Hematopoietic multipotent progenitor cell (in vitro differentiated cells): Measurements from ENCODE around the gene SURF2. TPM values are rescaled to one million over a fixed set of nuclear protein-coding genes. Genes with fewer than 3 reads are reported as not detected.
"Not testable (repeated sequence)": the region's sequence is repeated elsewhere in the genome, so short reads cannot be mapped to it uniquely, and the experiment has no call there.

Experiments
- DNase-seq, 3 donors: peaks; one replicate each; pipeline ENCODE4 v3.0.0-alpha.2; 2011 to 2015; ENCODE audit warnings: low read depth in 2 of 3, low spot score in 2 of 3
- total RNA-seq: library from RNA; depleted of rRNA; stranded (reverse); fragments of >200 nt; gene quantifications from one replicate; pipeline ENCODE4 v1.2.3, GENCODE V29; 2012

SURF2 gene
- total RNA-seq = 11.3 TPM

- DNase-seq = peak; percentile 72 to 78 (median 73)
These were observed at the start of gene SURF2, which contains the start of gene SURF1 for GRCh38 chr9:133356391-133357091. Gene SURF2, plus strand, starts transcription at chr9:133356550. Its CDS starts 43 bp downstream, at chr9:133356593. Gene SURF1, minus strand, starts transcription at chr9:133356487. Its CDS starts 34 bp downstream, at chr9:133356453.

- DNase-seq = no peak
These were observed 49.0 kb upstream of the SURF2 start for GRCh38 chr9:133307301-133307700.

DNA sequence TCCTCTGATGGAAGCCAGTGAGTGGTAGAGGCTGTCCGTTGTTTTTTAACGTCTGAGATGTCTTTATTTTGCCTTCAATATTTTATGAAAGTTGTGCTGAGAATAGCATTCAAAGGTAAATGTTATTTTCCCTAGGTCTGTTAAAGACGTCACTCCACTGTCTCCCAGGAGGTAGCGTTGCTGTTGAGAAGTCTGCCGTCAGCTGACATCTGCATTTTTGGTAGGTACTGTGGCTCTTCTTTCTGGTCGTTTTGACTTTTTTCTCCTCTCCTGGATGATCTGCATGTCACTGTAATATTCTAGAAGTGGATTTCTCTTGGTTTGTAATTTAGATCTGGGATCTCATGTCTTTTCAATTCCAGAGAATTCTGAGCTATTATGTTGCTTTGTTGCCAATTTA is 46.7 kb upstream of the SURF2 start:
- no peak for DNase-seq

GRCh38 chr9:133315997-133316396 is 40.4 kb upstream of the SURF2 start:
- no peak for DNase-seq

DNA sequence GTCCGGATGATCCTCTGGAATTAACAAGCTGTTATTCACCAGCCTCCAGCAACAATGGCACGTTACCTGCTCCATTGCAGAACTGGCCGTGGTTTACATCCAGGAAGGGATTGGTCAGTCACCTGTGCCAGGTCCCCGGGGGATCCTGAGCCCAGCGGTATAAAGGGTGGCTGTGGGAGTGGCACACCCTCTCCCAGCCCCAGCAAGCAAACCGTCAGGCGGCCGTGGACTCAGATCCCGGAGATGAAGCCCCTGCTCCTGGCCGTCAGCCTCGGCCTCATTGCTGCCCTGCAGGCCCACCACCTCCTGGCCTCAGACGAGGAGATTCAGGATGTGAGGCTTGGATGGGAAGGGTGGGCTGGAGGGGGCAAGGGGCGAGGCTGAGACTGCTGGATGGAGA is 38.8 kb upstream of the SURF2 start:
- DNase-seq = not testable (repeated sequence)

DNA sequence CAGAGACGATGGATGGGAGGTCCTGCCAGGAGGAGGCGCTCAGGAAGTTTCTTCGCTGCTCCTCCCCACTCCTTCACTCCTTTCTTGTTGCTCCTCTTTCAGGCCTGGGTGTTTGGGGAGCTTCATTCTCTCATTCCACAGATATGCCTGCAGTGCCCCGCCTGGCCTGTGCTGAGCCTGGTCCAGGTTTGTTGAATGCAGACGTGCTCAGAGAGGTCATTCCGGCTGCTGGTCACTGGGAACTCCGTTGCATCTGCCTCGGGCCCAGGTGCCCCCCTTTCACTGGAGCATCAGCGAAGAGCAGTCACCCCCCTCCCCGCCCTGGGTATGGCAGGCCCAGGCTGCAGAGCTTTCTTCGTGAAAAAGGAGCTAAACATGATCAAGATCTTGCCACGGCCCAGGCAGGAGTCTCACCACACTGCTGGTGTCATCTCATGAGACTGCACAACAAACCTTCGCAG is 35.9 kb upstream of the SURF2 start:
- DNase-seq = no peak

DNA sequence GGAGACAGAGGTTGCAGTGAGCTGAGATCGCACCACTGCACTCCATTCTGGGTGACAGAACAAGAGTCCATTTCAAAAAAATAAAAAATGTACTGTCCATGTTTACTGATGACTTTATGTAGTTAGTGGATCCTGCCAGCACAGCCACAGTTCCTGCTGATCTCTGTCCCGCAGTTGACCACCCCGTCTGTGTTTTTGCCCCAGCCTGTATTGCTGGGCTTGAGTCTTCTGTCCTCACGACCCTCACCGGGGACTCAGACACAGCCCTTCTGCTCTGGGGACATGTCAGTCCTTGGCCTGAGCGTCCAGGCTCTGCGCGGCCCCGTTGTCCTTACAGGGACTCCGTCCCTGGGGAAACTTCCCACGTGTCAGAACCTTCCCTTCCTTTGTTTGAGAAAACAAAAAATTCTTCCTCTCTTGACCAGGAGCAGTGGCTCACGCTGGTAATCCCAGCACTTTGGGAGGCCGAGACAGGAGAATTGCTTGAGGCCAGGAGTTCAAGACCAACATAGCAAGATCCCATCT is 34.9 kb upstream of the SURF2 start:
- no peak for DNase-seq

- DNase-seq = no peak
These were observed 33.6 kb upstream of the SURF2 start for GRCh38 chr9:133322701-133323100.

GRCh38 chr9:133323211-133323610 is 33.1 kb upstream of the SURF2 start:
- DNase-seq = no peak

- no peak for DNase-seq
These were observed 32.2 kb upstream of the SURF2 start for GRCh38 chr9:133323991-133324703.

DNA sequence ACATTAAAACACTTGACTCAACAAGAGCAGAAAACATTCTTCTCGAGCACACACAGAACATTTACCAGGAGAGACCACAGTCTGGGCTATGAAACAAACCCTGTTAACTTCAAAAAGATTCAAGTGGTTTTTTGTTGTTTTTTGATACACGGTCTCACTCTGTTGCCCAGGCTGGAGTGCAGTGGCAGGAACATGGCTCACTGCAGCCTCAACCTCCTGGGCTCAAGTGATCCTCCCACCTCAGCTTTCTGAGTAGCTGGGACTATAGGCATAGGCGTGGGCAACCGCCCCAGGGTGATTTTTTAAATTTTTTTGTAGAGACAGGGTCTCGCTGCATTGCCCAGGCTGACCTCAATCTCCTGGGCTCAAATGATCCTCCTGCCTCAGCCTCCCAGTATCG is 29.3 kb upstream of the SURF2 start:
- DNase-seq = not testable (repeated sequence)

- no peak for DNase-seq
These were observed 28.4 kb upstream of the SURF2 start for GRCh38 chr9:133327834-133328484.

DNA sequence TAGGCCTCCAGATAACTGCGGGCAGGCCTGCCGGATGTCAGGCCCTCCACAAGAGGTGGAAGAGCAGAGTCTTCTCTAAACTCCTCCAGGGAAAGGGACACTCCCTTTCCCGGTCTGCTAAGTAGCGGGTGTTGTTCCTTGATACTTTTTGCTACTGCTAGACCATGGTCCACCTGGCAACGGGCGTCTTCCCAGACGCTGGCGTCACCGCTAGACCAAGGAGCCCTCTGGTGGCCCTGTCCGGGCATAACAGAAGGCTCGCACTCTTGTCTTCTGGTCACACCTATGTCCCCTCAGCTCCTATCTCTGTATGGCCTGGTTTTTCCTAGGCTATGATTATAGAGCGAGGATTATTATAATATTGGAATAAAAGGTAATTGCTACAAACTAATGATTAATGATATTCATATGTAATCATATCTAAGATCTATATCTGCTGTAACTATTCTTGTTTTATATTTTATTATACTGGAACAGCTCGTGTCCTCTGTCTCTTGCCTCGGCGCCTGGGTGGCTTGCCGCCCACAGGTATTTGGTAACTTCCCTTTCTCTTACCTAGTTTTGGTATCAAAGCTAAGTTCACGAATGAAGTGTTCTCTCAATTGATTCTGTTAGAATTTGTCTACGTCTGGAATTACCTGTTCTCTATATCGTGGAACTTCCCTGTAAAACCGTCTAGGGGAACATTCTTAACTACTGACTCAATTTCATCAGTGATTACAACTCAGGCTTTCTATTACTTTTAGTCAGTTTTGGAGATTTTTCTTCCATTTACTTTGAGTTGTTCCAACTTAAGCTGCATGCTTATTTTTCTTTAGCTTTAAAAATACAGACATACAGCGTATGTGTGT is 26.8 kb upstream of the SURF2 start:
- not testable (repeated sequence) for DNase-seq

DNA sequence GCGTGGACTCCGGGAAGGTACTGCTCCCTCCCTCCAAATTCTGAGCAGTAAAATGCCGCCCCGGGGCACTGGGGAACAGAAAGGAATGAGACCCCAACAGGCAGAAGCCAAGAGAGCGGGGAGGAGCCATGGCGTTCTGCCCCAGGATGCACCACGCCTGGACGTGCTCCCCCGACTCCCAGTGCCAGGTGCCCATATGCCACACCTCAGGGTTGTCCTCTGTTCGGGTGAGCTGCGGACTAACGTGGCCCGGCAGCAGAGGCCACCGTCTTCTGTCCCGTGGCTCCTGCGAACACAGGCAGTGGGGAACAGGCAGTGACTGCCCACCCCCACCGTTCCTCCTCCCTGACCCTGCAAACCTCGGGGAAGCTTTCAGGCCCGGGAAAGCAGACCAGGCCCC is 25.1 kb upstream of the SURF2 start:
- no peak for DNase-seq

DNA sequence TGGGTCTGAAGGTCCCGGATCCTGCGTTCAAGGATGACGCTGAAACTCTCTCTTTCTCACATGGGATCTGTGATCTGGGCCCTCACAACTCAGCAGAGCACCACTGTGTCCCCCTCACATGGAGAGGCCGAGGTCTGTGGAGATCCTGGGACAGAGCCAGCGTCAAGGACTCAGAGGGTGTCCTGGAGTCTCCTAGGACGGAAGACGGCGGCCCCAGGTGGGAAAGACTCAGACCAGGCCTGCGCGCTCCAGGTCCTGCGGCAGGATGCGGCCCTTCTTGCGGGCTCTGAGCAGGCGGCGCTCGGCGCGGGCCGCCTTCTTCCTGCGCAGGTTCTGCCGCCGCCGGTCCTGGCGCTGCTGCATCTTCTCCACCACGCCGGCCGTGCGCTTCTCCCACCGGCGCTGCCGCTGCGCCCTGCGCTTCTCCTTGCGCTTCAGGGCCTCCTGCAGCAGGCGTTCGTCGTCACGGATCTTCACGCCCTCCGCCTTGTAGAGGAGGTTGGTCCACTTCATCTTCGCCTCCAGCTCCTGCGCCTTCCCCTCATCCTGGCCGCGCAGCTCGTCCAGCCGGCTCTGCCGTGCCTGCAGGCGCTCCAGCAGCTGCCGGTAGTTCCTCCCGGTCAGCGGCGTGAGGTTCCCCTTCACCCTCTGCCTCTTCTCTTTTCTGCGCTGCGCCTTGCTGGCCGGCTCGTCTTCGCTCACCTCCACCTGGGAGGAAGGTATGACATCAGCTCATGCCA is 24.5 kb upstream of the SURF2 start:
- no peak for DNase-seq

DNA sequence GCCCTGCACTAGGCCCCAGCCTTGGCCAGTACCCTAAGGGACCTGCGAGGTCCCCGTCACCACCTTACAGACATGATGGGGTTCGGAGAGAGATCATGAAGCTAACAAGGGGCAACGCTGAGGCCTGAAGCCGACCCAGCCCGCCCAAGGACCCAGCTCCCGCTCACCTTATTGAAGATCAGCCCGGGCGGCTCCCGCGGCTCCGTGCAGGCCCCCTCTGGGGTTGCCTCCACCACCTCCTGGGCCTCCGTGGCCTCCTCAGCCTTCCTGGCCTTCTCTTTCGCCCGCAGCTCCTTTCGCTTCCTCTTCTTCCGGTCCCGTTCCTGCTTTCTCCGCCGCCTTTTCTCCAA is 24.0 kb upstream of the SURF2 start:
- DNase-seq = no peak

- DNase-seq = no peak
These were observed 23.3 kb upstream of the SURF2 start for GRCh38 chr9:133333011-133333410.

DNA sequence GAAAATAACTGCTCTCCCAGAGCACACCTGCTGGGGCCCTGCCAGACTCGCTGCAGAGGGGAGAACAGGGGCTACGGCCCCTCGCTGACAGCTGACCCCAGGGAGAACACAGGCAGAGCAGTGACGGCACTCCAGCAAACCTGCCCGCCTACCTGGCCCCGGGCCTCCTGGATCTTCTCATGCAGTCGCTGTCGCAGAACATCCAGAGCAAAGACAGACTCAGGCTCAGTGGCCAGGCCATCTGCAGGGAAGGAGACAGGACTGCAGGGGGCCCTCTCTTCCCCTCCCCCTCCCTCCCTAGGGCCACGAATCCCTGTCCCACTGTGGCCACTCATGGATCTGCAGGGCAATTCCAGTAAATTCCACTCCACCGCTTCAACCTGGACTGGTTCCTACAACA is 22.8 kb upstream of the SURF2 start:
- no peak for DNase-seq

- no peak for DNase-seq
These were observed 22.2 kb upstream of the SURF2 start for GRCh38 chr9:133334161-133334560.

DNA sequence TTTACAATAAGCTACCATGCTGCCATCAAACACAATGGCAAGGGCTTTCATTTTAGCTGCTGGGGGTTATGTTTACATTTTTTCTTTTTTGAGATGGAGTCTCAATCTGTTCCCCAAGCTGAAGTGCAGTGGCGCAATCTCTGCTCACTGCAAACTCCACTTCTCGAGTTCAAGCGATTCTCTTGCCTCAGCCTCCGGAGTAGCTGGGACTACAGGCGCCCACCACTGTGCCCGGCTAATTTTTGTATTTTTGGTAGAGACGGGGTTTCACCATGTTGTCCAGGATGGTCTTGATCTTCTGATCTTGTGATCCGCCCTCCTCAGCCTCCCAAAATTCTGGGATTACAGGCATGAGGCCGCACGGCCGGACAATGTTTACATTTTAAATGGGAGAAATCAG is 21.5 kb upstream of the SURF2 start:
- not testable (repeated sequence) for DNase-seq
